LNCaP clone FGC (cell line): Measurements from ENCODE around the gene GANC.

Experiments used
- DNase-seq: peaks from one replicate; pipeline ENCODE4 v3.0.0-alpha.2; 2011; ENCODE audit warnings: low read depth
- H3K4me3 ChIP-seq: 2 replicates; pipeline ENCODE4 v1.5.1; 2011; ENCODE audit warnings: mild to moderate bottlenecking, low read depth, low read length, control low read depth
- TF ChIP-seq, protein P1 (sequence below): IDR thresholded peaks from 2 replicates; pipeline ENCODE4 v1.5.1; 2012; ENCODE audit warnings: mild to moderate bottlenecking; ENCODE audit not compliant: control insufficient read depth, insufficient read depth; ENCODE audit errors: extremely low read depth

The GANC gene

DNA sequence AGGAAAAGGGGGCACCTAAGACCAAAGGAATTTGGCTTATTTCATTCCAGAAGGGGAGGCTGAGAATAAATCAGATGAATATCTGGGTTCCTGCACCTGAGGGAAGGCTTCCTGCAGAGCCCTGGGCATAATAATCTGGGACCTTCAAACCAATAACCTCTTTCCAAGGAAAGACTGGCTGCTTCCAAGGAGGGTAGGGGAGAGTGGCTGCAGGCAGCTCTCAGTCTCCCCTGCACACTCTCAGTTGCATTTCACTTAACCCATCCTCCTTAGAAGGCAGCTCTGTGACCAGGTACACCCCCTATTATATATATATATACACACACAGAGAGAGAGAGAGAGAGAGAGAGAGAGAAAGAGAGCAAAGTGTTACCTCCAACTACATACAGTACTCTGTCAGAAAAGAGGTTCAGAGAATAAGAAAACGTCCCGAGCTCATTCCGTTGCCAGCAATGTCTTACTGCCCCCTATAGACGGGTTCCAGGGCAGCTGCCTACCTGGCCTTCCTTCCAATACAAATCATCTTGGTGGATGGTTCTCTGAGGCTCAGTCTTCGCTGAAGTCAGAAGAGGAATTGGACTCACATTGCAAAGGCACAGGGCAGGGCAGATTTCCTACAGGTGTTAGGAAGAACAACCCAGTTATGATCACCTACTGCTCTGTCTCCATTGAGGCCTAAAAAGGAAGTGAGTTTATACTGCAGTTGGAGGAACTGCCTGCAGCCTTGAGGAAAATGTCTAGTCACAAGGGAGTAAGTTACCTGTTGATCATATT, 112.4 kb downstream of the GANC start:
- no peak overlapping the region for H3K4me3 ChIP-seq
- DNase-seq, result peak; percentile 40
- TF ChIP-seq, protein P1, sequence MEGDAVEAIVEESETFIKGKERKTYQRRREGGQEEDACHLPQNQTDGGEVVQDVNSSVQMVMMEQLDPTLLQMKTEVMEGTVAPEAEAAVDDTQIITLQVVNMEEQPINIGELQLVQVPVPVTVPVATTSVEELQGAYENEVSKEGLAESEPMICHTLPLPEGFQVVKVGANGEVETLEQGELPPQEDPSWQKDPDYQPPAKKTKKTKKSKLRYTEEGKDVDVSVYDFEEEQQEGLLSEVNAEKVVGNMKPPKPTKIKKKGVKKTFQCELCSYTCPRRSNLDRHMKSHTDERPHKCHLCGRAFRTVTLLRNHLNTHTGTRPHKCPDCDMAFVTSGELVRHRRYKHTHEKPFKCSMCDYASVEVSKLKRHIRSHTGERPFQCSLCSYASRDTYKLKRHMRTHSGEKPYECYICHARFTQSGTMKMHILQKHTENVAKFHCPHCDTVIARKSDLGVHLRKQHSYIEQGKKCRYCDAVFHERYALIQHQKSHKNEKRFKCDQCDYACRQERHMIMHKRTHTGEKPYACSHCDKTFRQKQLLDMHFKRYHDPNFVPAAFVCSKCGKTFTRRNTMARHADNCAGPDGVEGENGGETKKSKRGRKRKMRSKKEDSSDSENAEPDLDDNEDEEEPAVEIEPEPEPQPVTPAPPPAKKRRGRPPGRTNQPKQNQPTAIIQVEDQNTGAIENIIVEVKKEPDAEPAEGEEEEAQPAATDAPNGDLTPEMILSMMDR, result peak; percentile 88

DNA sequence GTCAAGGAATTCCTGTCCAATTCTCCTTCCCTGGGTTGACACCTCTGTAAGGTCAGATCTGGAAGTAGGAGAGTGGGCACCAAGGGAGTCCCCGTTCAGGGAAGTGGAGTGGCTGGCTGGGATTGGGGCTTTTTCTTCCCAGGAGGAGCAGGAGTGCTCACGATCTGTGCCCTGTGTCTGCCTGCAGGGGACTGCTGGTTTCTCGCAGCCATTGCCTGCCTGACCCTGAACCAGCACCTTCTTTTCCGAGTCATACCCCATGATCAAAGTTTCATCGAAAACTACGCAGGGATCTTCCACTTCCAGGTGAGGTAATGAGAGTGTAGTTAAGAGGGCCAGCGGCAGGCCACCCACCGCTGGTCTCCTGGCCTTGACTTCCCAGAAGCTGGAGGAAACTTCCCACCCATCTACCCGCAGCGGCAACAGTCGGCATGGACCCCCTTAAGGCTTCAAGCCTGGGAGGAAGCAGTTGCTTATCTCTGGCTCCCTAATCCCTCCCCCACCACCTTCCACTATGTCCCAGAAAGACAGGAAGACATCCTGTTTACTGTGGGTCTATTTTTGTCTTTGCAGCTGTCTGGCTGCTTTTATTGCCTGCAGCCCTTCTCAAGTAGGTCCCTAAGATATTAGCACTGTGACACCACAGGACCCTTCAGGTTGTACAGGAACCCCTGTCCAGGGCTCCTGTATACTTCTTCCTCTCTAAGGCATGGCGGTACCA, 113.1 kb downstream of the GANC start:
- no peak overlapping the region for H3K4me3 ChIP-seq
- TF ChIP-seq, protein P1, result no peak

DNA sequence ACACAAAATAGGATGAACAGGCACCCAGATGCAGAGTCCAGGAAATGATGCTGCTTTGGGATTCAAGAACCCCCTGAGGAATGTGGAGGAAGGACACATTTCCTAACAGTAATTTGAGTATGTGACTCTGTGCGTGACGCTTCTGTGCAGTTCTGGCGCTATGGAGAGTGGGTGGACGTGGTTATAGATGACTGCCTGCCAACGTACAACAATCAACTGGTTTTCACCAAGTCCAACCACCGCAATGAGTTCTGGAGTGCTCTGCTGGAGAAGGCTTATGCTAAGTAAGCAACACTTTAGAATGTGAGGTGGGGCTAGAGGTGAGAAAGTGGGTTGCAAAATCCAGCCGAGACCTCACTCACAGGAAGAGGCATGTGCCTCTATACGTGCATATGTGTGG, 114.6 kb downstream of the GANC start:
- no peak for DNase-seq
- TF ChIP-seq, protein P1, result no peak
- H3K4me3 ChIP-seq, result no peak overlapping the region

More for the DNA sequence above, 113.1 kb downstream of the GANC start:
- DNase-seq, result no peak

DNA sequence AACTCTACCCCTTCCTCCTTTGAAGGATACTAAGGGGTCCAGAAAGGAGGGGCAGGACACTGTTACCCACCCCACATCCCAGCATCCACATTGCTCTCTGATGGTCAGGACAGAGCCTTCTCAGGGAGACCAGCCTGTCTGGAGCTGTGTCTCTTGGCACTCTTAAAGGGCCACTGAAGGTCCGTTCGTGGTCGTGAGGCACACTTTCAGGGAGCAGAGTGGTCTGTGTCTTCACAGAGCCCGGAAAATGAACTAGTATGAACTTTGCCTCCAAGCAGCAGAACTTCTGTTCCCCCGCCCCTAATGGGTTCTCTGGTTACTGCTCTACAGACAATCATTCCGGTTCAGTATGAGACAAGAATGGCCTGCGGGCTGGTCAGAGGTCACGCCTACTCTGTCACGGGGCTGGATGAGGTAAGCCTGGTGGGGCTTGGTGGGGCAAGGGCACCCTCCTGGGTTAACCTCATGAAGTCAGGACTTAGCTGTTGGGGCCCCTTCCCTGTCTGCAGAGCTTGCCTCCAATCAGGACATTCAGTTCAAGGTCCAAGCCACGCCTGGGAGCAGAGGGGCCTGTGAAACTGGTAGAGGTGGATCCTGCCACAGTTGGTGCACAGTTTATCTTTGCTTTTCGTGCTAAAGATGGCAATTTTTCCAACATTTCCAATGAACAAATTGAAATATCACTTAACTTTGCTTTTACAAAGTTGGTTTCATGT, 119.5 kb downstream of the GANC start:
- TF ChIP-seq, protein P1, result no peak
- H3K4me3 ChIP-seq, result no peak overlapping the region
- no peak for DNase-seq

DNA sequence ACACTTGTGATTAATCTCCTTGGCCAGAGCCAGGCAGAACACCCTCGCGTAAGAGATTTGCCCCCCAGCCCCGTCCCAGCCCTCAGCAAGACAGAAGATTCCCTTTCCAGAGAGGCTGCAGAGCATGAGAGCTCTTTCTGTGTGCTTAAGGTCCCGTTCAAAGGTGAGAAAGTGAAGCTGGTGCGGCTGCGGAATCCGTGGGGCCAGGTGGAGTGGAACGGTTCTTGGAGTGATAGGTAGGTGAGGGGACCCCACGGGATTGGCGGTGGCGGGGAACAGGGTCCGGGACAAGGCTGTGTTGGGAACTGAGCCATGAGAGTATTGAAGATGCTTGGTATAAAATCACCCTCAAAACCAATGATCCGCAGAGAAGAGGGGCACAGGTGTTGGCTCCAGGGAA, 121.1 kb downstream of the GANC start:
- H3K4me3 ChIP-seq, result no peak overlapping the region
- DNase-seq, result no peak
- TF ChIP-seq, protein P1, result no peak

DNA sequence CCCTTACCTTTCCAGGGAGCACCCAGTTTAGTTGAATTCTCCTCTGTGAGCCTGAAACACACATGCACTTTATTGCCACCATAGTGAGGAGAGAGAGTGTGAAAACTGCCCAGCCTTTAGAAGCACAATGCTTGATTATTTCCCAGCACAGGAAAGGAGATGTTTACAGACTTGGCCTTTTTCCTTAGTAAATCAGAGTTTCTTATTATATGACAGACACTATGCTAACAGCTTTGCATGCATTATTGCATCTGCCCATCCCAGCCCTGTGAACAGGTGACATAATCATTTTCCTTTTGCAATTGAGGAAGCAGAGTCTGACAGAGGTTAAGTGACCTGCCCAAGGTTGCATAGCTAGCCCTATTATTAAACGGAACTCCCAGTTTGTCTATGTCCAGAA, 122.8 kb downstream of the GANC start:
- TF ChIP-seq, protein P1, result no peak
- H3K4me3 ChIP-seq, result no peak overlapping the region

More for the DNA sequence above, 122.8 kb downstream of the GANC start:
- DNase-seq, result no peak
